LNCAP (cell line): ENCODE measurements around the gene KIF1B.

ENCODE experiments used
- CTCF ChIP-seq: fragments of 450-650 bp; IDR thresholded peaks from 2 replicates; pipeline ENCODE4 v1.5.1; 2017; ENCODE audit warnings: mild to moderate bottlenecking

The KIF1B gene

GRCh38 chr1:10379101-10379620, 168.8 kb downstream of the KIF1B start:
- TF ChIP-seq CTCF: no peak

- no peak for TF ChIP-seq CTCF
Measured at GRCh38 chr1:10379676-10380075, 169.3 kb downstream of the KIF1B start.

- no peak for TF ChIP-seq CTCF
Measured at GRCh38 chr1:10380594-10381275, 170.4 kb downstream of the KIF1B start.

- TF ChIP-seq CTCF: no peak
Measured at GRCh38 chr1:10383630-10384029, 173.3 kb downstream of the KIF1B start.

GRCh38 chr1:10384219-10384618, 173.8 kb downstream of the KIF1B start:
- no peak for TF ChIP-seq CTCF

GRCh38 chr1:10386761-10387676, 176.6 kb downstream of the KIF1B start:
- TF ChIP-seq CTCF: no peak

- no peak for TF ChIP-seq CTCF
Measured at GRCh38 chr1:10387677-10388386, 177.5 kb downstream of the KIF1B start.
